Neutrophil (primary cell): Measurements from ENCODE around the gene CLRN3.

ENCODE experiments used
- H3K27ac ChIP-seq: fragments of 200-600 bp; sonication (generic); 2 replicates; pipeline ENCODE4 v1.5.1; 2016; ENCODE audit warnings: mild to moderate bottlenecking, moderate library complexity
- H3K27me3 ChIP-seq: fragments of 200-600 bp; sonication (generic); 2 replicates; pipeline ENCODE4 v1.6.0; 2016; ENCODE audit warnings: mild to moderate bottlenecking
- H3K36me3 ChIP-seq: fragments of 200-600 bp; sonication (generic); 2 replicates; pipeline ENCODE4 v1.5.1; 2017
- H3K4me1 ChIP-seq, 2 experiments: fragments of 200-600 bp in 1 of 2; sonication (generic) in 1 of 2; 1 replicate in 1 of 2; 2 replicates in 1 of 2; pipeline versions ENCODE4 v1.5.1 to v1.6.1; 2013 to 2016; ENCODE audit warnings: low read depth in 1 of 2, low read length in 1 of 2, mild to moderate bottlenecking in 1 of 2, moderate library complexity in 1 of 2; ENCODE audit not compliant: control insufficient read depth in 1 of 2, insufficient read depth in 1 of 2
- H3K4me3 ChIP-seq, 2 experiments: fragments of 200-600 bp in 1 of 2; sonication (generic) in 1 of 2; 1 replicate in 1 of 2; 2 replicates in 1 of 2; pipeline ENCODE4 v1.5.1; 2013 to 2016; ENCODE audit warnings: low read depth in 1 of 2, low read length in 1 of 2, mild to moderate bottlenecking in 1 of 2, moderate library complexity in 1 of 2
- H3K9me3 ChIP-seq: fragments of 200-600 bp; sonication (generic); 2 replicates; pipeline ENCODE4 v1.5.1; 2016
- CTCF ChIP-seq: fragments of 200-600 bp; sonication (generic); IDR thresholded peaks from 2 replicates; pipeline ENCODE4 v1.5.1; 2016; ENCODE audit warnings: antibody characterized with exemption

CLRN3 gene

GRCh38 chr10:127875916-127876315 lies 16.8 kb downstream of the CLRN3 start:
- H3K9me3 ChIP-seq = no peaks in the 10 kb centered on the region
- no peaks in the 10 kb centered on the region for H3K27me3 ChIP-seq
- no peaks in the 10 kb centered on the region for H3K36me3 ChIP-seq
- H3K4me1 ChIP-seq = peaks cover 32 to 33% of the 10 kb centered on the region in 2 experiments
- TF ChIP-seq CTCF = no peak
- H3K27ac ChIP-seq = no peak overlapping the region
- no peak overlapping the region for H3K4me3 ChIP-seq

- H3K9me3 ChIP-seq = no peaks in the 10 kb centered on the region
- H3K4me3 ChIP-seq = no peak overlapping the region
- no peaks in the 10 kb centered on the region for H3K27me3 ChIP-seq
- peaks cover 26 to 28% of the 10 kb centered on the region in 2 experiments for H3K4me1 ChIP-seq
- H3K27ac ChIP-seq = no peak overlapping the region
- TF ChIP-seq CTCF = no peak
- no peaks in the 10 kb centered on the region for H3K36me3 ChIP-seq
These were observed 17.3 kb downstream of the CLRN3 start for GRCh38 chr10:127875449-127875765.

- Histone ChIP-seq H3K4me1 (peaks cover 21 to 23% of the 10 kb centered on the region in 2 experiments), H3K9me3 (no peaks in the 10 kb centered on the region), H3K27ac (no peak overlapping the region), H3K27me3 (no peaks in the 10 kb centered on the region), H3K36me3 (no peaks in the 10 kb centered on the region), H3K4me3 (no peak overlapping the region)
- TF ChIP-seq CTCF = no peak
These were observed 17.9 kb downstream of the CLRN3 start for GRCh38 chr10:127874671-127875448.

GRCh38 chr10:127873901-127874470 lies 18.8 kb downstream of the CLRN3 start:
- Histone ChIP-seq H3K36me3 (no peaks in the 10 kb centered on the region), H3K9me3 (no peaks in the 10 kb centered on the region), H3K4me1 (peaks cover 12 to 14% of the 10 kb centered on the region in 2 experiments), H3K27ac (no peak overlapping the region), H3K27me3 (no peaks in the 10 kb centered on the region), H3K4me3 (no peak overlapping the region)
- no peak for TF ChIP-seq CTCF

- TF ChIP-seq CTCF = no peak
- peaks cover 3 to 4% of the 10 kb centered on the region in 2 experiments for H3K4me1 ChIP-seq
- H3K27ac ChIP-seq = no peak overlapping the region
- H3K27me3 ChIP-seq = no peaks in the 10 kb centered on the region
- H3K9me3 ChIP-seq = no peaks in the 10 kb centered on the region
- H3K4me3 ChIP-seq = no peak overlapping the region
- H3K36me3 ChIP-seq = no peaks in the 10 kb centered on the region
These were observed 19.7 kb downstream of the CLRN3 start for GRCh38 chr10:127872871-127873600.
